ENCODE data around the gene CELA3B.
A peak's percentile ranks its signal among the peaks of the same experiment; 100 is the strongest.
"Not testable (repeated sequence)": the region's sequence is repeated elsewhere in the genome, so short reads cannot be mapped to it uniquely, and the experiment has no call there.

The CELA3B gene, protein sequence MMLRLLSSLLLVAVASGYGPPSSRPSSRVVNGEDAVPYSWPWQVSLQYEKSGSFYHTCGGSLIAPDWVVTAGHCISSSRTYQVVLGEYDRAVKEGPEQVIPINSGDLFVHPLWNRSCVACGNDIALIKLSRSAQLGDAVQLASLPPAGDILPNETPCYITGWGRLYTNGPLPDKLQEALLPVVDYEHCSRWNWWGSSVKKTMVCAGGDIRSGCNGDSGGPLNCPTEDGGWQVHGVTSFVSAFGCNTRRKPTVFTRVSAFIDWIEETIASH

DNA sequence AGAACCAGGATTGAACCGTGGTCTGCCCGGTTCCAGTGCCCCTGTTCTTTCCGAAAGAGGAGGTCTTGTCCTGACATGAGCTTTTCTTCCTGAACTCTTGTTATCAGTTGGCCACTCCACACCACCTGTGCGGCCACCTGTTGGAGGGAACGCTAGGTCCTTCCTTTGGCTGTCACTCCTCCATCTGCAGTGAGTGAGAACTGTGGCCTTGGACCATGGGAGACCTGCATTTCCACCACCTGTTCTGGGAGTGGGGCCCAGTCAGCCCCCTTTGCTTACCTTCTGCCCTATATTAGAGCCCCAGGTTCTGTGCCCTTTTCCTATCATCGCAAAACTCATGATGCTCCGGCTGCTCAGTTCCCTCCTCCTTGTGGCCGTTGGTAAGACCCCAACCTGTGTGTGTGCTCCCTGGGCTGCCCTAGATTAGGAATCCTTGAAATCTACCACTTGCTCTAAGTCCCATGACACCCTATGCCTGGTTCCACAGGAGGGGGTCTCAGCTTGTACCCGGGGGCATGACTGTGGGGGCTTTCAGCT, at the start of gene CELA3B:
CELA3B (plus strand) TSS at position 320 of the 537 bp plus-strand sequence; CDS start at position 338, 18 bp downstream.
- not testable (repeated sequence) for DNase-seq (ENCODE audit: low spot score)

DNA sequence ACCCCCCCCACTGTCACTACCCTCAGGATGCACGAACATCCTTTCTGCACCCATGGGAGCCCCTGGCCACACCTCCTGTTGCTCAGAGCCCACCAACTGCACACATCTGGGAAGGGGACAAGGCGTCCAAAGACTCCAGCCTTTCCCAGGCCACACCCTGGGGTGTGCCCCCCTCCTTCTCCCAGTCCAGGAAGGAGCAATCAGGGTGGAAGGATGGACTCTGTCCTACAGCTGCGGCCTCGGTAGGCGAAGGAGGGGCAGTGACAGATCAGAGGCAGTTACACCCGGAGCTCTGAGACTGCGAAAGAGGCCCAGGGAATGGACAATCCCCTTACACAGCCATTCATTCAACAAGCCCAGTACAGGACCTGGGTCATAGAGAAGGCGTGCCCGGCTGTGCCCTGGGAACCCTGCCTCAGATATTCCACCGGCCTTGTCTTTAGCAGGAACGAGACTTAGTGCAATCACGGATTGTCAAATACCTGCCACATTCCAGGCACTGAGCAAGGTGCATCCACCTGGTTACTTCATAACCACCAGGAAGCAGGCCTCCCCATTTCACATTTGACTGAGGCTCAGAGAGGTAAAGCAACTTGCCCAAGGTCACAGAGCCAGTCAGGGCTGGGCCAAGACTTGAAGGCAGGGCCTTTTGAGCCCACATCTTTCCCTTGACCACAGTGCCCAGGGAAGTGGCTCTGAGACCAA, 49.1 kb upstream of the CELA3B start:
- peak; percentile 78 for DNase-seq (ENCODE audit: low spot score)

DNA sequence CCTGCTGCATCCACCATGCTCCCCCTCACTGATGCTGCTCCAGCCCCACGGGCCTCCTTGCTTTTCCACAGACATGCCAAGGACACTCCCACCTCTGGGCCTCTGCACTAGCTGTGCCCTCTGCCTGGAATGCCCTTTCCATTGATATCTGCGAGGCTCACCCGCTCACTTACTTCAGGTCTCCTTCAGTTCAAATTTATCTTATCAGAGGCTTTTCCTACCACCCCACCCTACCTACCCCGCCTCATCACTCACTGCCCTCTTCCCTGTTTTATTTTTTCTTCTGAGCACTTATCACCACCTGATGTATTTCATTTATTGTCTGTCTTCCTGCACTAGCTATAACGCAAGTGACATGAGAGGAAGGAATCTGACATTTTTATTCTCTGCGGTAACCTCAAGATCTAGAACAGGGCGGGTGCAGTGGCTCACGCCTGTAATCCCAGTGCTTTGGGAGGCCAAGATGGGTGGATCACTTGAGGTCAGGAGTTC, 46.7 kb upstream of the CELA3B start:
- DNase-seq (ENCODE audit: low spot score): no peak

DNA sequence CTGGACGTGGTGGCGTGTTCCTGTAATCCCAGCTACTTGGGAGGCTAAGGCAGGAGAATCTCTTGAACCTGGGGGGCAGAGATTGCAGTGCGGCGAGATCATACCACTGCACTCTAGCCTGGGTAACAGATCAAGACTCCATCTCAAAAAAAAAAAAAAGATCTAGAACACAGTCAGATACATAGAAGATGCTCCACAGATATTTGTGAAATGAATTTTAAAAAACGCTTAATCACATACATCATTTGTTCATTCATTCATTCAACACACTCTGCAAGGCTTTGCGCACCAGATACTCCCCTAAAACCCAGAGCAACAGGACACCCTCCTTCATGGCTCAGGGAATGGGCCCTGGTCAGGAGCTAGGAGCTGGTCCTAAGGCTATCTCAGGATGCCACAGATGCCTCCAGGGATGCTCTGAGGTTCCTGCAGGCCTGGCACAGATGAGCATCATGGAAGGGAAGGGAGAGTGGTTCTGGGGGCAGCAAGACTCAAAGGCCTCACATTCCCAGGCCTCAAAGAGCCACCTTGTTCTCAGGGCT, 46.1 kb upstream of the CELA3B start:
- DNase-seq (ENCODE audit: low spot score): no peak

DNA sequence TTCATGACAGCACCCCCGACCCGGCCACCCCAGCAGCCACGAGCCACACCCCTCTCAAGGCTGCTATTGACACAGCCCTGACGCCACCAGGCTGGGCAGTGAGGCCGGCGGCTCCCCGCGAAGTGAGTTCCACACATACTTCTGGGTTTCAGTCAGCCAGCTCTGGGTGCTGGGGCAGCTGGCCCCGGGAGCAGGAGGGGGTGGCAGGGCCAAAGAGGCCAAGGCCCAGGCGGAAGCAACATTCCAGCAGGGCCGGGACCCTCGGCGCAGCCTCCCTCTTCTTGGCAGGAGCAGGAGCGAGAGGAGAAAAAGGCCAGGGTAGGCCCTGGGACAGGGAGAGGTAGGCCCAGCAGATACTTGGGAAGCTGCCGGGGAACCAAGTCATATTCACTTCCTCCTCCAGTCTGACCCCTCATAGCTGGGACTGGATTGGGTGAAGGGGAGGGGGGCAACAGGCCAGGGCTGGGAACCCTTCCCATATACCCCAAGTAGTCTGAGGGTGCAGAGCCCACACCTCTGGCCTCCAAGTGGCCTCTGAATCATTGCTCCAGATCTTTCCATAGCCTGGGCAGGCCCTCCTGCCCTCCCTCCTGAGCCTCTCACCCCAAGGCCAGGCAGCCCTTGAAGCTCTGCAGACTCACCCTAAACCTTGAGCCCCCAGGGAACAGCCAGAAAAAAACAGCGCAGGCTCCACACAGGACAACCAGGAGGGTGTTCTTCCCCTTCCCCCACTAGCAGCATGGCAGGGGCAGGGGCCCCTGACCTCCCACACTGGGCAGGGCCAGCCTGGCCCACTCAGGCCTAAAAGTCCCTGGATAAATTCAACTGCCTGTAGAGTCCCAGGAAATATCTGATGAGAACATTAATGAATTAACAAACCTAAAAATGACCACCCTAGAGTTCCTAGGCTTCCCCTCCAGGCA, 45.4 kb upstream of the CELA3B start:
- DNase-seq (ENCODE audit: low spot score): peak; percentile 92

DNA sequence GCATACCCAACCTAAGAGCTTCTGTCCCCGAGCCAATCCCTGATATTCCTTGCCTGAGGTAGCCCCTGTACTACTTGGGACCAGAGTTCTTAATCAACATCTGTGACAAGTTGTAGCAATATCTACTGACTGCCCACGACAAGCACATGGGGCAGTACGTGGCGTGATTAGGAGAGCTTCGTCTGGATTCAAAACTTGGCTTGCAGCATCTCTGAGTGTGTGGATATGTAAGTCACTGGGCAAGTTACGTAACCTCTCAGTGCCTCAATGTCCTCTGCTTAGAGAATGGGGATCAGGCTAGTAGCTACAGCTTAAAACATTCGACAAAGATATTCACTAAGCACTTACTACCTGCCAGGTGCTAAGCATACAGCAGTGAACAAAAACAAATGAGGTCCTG, 44.7 kb upstream of the CELA3B start:
- peak; percentile 73 for DNase-seq (ENCODE audit: low spot score)

DNA sequence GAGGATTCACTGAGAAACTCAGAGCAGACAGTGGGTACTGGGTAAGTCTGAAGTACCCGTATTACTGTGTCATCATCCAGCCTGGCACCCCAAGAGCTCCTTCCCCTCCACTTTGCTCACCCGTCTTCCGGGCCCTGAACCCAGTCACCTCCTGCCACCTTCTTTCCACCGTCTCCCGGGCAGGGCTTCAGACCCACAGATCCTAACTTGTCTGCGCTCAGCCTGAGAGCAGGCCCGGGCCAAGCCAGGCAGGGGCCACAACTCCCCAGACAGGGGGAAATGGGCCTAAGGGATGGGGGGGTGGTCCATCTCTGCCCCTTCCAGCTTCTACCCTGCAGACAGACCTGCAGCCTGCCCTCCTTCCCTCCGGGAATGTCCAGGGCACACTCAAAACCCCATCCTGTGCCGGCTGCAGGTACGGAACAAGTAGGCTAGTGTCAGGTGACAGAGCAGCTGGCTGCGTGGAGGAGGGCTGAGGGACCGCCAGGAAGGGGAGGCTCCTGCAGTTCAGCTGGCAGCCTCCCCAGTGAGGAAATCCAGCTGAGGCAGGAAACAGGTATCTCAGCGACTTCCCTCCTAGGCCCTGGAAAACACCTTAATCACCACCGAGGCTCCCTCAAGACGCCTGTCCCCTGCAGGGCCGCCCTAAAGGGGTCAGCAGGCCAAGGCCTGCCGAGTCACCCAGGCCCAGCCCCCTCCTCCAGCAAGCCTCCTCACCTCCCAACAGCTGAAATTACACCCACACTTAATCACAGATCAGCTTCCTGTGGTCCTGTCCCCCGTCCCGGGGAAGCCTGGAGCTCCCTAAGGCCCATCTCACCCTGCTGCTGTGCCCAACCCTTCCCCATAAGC, 43.2 kb upstream of the CELA3B start:
- no peak for DNase-seq (ENCODE audit: low spot score)

DNA sequence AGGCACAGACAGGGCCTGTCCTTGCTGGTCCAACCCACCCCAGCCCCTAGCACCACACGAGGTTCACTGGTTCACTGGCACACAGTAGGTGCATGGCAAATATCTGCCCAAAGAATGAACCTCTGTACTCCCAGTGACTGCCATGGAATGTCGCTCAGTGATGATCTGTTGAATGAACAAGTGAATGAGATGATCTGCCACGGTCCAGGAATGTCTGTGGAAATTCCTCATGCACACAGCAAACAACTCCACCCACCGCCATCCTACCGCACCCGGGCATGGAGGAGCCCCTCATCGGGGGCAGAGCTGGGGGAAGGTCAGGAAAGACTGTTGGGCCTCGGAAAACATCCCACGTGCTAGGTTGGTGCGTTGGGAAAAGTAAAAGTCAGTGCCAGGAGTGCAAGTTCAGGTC, 41.4 kb upstream of the CELA3B start:
- DNase-seq (ENCODE audit: low spot score): peak; percentile 63

DNA sequence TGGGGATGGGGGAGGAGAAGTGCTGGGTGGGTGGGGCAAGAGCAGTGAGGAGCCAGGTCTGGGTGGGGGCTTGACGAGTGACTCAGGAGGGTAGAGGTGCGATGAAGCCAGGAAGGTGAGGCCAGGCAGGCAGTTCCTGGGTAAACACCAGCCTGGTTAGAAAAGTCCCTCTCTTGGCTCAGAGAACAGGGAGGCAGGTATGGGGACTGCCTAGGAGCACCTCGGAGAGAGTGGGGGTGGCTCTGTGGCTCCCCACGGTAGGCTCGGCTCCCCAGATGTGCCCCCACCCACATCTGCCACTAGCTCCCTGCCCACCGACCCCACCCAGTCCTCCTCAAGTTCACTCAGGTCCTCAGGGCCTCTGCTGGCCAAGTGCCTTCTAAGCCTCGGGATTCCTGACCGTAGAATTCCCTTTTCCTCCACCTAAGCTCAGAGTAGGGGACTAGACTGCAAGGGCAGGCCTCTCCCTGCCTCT, 40.9 kb upstream of the CELA3B start:
- DNase-seq (ENCODE audit: low spot score): no peak

DNA sequence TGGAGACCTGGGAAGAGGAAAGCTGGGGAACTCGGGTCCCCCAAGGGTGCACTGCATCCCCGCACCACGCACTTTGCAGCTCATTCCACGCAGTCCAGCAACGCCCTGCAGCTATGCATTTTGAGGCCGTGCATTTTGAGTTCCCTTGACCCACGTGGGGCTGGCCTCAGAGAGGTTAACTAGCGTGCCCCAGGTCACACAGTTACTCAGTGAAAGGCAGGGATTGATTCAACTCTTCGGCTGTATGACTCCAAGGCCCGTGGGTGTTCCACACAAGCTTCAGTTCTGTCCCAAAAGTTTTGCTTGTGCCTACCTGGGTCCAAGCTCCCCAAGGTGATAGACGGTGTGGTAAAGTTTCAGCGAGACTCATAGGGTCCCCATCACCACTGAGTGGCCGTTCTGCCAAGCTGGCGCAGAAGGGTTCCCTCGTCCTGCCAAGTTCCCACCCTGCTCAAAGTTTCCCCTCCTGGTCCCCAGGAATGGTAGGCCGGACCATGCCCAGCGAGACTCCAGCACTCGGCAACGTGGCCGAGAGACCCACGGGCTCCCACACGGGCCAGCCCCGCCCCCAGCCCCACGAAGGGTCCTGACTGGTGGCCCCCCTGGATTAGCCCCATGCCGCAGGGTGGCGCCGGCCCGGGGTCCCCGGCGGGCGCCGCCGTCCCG, 40.3 kb upstream of the CELA3B start:
- DNase-seq (ENCODE audit: low spot score): no peak

DNA sequence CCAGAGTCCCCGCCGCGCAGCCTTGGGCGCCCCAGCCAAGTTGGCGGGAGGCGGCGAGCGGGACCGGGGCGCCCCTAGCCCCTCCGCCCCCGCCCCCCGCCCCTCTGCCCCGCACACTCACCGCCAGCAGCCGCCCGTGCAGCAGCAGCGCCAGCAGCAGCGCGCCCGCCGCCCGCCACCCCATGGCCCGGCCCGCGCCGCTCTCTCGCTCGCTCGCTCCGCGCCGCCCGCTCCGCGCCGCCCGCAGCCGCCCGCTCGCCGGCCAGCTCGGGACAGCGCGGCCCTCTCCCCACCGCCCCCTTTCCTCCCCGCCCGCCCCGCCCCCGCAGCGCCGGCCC, 39.8 kb upstream of the CELA3B start, which contains the start of gene HSPG2:
HSPG2 (minus strand) TSS at position 277 of the 338 bp plus-strand sequence; CDS start at position 184, 93 bp downstream.
- DNase-seq (ENCODE audit: low spot score): no peak

DNA sequence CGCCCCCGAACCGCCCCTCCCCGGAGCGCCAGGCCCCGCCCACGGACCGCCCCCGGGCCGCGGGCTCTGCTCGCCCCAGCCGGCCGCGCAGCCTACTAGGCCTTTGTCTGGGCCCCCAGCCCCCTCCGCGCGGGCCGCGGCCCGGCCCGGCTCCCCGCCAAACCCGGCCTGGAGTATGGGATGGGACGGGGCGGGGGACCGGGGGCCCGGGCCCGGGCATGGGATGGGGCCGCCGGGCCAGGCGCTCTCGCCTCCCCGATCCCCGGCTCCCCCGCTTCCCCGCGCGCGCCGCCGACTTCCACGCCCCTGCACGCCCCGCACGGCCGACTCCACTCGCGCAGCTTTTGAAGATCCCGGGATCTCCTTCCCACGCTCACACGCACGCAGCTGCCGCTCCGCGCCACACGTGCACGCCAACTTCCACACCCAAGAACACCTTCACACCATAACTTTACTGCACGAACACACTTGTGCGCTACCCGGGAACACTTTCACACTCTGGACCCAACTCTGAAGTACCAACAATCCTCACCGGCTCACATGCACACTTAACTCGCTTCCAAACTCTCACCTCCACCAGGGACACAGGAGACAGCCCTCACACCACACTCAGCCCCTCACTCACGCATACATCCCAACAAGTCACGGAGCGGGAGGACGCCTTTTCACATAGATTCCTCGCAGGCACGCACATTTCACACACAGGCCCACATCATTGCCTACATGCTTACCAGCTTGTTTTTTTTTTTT, 39.3 kb upstream of the CELA3B start:
- DNase-seq (ENCODE audit: low spot score): peak; percentile 97

DNA sequence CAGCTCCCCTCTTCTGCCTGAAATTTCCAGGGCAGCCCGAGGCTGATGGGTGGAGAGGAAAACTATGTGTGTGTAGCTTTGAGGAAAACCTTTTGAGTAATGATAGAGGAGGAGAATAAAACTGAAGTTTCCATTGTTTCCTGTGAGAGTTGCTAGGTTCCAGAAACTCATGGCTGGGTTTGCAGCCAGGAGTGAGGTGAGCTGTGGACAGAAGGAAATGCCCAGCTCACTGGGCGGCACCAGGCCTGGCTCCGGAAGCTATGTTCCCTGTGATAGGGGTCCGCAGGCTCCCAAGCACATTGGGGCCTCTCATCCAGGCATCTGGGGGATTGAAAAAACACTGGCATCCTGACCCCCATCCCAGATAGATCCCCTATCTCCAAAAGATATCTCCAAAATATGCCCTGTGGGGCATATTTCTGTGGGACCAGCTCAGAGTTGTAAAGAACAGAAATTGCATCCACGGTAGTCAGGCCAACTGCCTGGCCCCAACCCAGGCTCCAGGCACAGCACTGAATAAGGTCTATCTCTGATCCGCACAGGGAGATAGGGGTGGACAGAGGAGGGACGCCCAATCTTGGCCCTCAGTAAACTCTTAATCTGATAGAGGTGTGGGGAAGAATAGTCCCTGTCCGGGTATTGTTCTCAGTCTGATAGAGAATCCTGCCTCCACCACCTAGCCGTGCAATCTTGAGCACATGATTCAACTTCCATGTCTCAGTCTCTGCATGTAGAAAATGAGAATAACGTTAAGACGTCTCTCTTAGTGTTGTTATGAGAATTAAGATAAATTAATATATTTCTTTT, 37.9 kb upstream of the CELA3B start:
- no peak for DNase-seq (ENCODE audit: low spot score)

DNA sequence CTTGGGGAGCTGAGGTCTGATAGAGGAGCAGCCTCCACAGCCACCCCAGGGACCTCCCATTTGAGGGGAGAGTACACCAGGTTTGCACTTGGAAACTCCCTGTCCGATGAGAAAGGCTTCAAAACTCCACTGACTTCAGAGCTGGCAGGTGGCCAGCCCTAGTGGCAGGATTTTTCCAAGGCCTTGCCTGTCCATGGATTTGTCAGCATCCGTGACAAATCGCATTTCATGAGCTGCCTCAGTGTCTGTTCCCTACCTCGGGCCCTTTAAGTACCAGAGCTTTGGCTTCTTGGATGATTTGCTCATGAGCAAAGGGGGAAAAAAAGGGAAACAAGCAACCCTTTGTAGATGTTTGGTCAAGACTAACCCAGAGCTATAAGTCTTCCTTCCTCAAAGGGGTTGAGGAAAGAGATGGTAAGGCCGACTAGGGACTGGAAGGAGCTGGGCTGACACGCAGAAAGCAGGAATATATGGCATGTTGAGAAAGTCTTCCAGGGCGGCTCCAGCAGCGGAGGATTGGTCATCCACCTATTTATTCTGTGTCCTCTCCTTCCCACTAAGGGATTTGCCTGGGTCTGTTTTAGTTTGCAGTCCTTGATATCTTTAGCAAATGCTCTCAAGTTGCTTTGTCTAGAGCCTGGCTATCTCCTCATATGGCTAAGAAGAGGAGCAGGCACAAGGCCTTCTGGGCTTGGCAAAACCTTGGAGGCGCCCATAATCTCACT, 37.0 kb upstream of the CELA3B start:
- peak; percentile 82 for DNase-seq (ENCODE audit: low spot score)

DNA sequence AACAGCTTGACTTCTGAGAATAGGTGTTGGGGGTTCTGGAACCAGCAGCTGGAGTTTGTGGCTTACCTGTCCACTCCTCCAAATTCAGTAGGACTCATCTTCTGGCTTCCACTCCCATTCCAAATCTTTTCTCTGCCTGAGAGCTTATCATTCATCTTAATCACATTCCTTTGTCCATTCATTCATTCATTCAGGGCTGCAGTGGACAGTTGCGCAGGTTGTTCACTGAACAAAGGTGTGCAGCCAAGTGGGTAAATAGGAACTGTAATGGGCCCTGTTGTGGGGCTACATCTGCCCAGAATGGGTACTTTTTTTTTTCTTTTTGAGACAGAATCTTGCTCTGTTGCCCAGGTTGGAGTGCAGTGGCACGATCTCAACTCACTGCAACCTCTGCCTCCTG, 36.3 kb upstream of the CELA3B start:
- no peak for DNase-seq (ENCODE audit: low spot score)

DNA sequence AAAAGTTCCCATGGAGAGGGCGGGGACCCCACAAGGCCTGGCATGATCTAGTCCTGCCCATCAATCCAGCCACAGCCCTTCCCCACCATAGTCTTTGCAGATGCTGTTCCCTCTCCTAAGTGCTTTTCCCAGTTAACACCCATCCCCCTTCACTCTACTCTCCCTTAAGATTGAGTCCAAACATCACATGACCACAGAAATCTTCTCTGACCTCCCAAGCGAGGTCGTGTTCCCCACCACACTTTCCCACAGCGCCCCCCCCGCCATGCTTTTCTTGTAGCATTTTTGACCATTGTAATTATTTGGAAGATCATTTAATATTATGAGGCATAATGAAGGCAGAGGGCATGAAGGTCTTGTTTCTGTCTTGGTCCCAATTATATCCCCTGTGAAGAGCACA, 35.5 kb upstream of the CELA3B start:
- DNase-seq (ENCODE audit: low spot score): no peak

DNA sequence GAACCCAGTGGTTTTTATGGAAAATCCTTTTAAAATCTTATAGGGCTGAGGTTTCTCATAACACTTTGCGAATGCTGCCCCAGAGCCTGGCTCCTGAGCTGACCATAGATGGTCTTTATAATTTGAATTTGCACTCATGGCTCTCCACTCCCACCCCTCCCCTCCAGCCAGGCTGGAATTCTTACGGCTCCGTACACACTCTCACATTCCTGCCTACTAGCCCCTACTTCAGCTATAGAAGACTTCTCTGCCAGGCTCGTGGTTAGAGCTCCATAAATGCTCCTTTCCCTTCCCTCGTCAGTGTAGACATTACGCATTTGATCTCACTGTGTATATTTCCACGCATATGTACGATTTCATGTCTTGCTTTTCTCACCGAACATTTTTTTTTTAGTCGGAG, 34.4 kb upstream of the CELA3B start:
- no peak for DNase-seq (ENCODE audit: low spot score)
